SH-SY5Y (cell line): ENCODE data around the gene MXD1.

Experiments
- GATA2 ChIP-seq: IDR thresholded peaks from 2 replicates; pipeline ENCODE4 v1.6.1; 2011; ENCODE audit warnings: mild to moderate bottlenecking, low read depth, low read length
- GATA3 ChIP-seq: IDR thresholded peaks from 2 replicates; pipeline ENCODE4 v1.6.1; 2011; ENCODE audit warnings: low read depth, mild to moderate bottlenecking, low read length, moderate library complexity

- TF ChIP-seq GATA3 (no peak), GATA2 (no peak)
These were observed 25.6 kb upstream of the MXD1 start for GRCh38 chr2:69889302-69889701.
